Uterus (tissue), 4 donors: ENCODE results near the gene CATSPERZ. TPM values are rescaled to one million over a fixed set of nuclear protein-coding genes. Genes with fewer than 3 reads are reported as not detected.

ENCODE experiments used
- DNase-seq, 2 donors: peaks; one replicate each; pipeline ENCODE4 v3.0.0-alpha.2; 2019 to 2020
- H3K27ac ChIP-seq, 2 donors: fragments of 200-600 bp; sonication (generic); 1 replicate in 1 of 2; 2 replicates in 1 of 2; pipeline ENCODE4 v1.5.1; 2016 to 2018
- H3K27me3 ChIP-seq, 2 donors: fragments of 200-600 bp; sonication (generic); one replicate each; pipeline ENCODE4 v1.5.1; 2018 to 2019; ENCODE audit warnings: control low read depth in 1 of 2
- H3K36me3 ChIP-seq, 2 donors: fragments of 200-600 bp; sonication (generic); one replicate each; pipeline ENCODE4 v1.5.1; 2019; ENCODE audit warnings: control low read depth in 1 of 2
- H3K4me1 ChIP-seq, 2 donors: fragments of 200-600 bp; sonication (generic); one replicate each; pipeline ENCODE4 v1.5.1; 2018 to 2019; ENCODE audit warnings: control low read depth in 1 of 2
- H3K4me3 ChIP-seq, 2 donors: fragments of 200-600 bp; sonication (generic); 1 replicate in 1 of 2; 2 replicates in 1 of 2; pipeline ENCODE4 v1.5.1; 2018 to 2019; ENCODE audit warnings: mild to moderate bottlenecking in 1 of 2
- H3K9me3 ChIP-seq, 2 donors: fragments of 200-600 bp; sonication (generic); one replicate each; pipeline ENCODE4 v1.5.1; 2019; ENCODE audit warnings: control low read depth in 1 of 2
- POLR2A ChIP-seq, 2 donors: fragments of 450-650 bp; IDR thresholded peaks; one replicate each; pipeline ENCODE4 v1.6.1; 2016; ENCODE audit warnings: antibody characterized with exemption in 2 of 2, mild to moderate bottlenecking in 1 of 2, moderate library complexity in 1 of 2
- intact Hi-C: fragments of 100-400 bp; cut with DNase I; formaldehyde crosslinking; loops from one replicate; pipeline ENCODE4 v1.15.1; 2023; ENCODE audit warnings: low total_unique reads
- total RNA-seq, 4 donors: library from RNA; depleted of rRNA in 3 of 4; stranded (reverse); fragments of >200 nt in 3 of 4; gene quantifications; one replicate each; pipeline versions ENCODE4 v1.1.0 to v1.2.4, GENCODE V29; 2014 to 2023
- TF ChIP-seq, protein P1 (sequence below), 4 experiments: fragments of 200-600 bp in 2 of 4; fragments of 450-650 bp in 2 of 4; sonication (generic) in 2 of 4; IDR thresholded peaks; one replicate each; pipeline ENCODE4 v1.5.1; 2016 to 2019; ENCODE audit warnings: antibody characterized with exemption in 4 of 4, mild to moderate bottlenecking in 2 of 4, moderate library complexity in 1 of 4
- donor health status: DM: yes; HTN: yes; CAD: no.

Gene CATSPERZ
- total RNA-seq, 4 donors from 2014 or later: not detected

GRCh38 chr11:64267207-64267945 lies 32.8 kb upstream of the CATSPERZ start:
- TF ChIP-seq, protein P1, sequence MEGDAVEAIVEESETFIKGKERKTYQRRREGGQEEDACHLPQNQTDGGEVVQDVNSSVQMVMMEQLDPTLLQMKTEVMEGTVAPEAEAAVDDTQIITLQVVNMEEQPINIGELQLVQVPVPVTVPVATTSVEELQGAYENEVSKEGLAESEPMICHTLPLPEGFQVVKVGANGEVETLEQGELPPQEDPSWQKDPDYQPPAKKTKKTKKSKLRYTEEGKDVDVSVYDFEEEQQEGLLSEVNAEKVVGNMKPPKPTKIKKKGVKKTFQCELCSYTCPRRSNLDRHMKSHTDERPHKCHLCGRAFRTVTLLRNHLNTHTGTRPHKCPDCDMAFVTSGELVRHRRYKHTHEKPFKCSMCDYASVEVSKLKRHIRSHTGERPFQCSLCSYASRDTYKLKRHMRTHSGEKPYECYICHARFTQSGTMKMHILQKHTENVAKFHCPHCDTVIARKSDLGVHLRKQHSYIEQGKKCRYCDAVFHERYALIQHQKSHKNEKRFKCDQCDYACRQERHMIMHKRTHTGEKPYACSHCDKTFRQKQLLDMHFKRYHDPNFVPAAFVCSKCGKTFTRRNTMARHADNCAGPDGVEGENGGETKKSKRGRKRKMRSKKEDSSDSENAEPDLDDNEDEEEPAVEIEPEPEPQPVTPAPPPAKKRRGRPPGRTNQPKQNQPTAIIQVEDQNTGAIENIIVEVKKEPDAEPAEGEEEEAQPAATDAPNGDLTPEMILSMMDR (IDR thresholded peaks at IDR 0.05): no peak
- no peak for TF ChIP-seq POLR2A (IDR thresholded peaks at IDR 0.05)
- H3K9me3 ChIP-seq: no peaks in the 10 kb centered on the region
- H3K27ac ChIP-seq: peak overlapping the region; percentile 91 to 97
- no peaks in the 10 kb centered on the region for H3K36me3 ChIP-seq
- no peak for DNase-seq
- peaks cover 0 to 11% of the 10 kb centered on the region in 2 donors for H3K4me1 ChIP-seq
- intact Hi-C loops: no loop called here
- no peak overlapping the region for H3K4me3 ChIP-seq
- H3K27me3 ChIP-seq: no peaks in the 10 kb centered on the region

DNA sequence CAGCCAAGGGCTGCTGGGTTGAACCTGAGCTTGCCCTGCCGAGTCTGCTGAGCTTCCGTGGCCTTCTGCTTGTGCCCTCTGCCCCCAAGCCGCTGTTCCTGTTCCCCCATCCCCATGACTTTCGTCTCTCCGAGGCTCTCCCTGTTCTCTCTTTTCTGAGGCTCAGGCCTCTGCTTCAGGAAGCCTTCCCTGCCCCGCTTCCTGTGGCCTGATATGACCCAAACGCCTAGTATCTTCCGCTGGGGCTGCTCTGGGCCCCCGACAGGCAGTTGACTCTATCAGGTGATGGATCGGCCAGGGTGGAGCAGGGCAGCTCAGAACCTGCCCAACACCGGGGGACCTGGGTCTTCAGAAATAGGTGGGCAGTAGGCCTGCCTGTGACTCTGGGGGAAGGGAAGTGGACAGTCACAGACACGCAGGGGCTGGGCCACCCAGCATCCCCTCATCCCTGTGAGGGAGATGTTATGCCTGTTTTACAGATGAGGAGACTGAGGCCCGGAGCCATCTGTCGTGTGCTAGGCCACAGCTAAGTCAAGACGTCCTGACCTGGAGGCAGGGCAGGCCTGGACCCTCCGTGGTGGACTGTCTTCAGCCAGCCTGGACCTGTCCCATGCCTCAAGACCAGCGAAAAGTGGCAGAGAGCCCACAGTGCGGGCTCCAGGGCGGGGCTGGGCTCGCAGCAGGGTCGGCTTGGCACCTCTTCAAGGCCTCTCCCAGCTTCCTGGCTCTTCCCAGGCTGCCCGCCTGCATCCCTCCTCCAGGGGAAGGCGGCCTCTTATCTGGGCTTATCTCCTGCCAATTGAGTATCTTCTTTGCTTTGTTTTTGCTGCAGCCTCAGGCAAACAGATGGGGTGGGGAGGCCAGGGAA lies 31.9 kb upstream of the CATSPERZ start:
- no peaks in the 10 kb centered on the region for H3K27me3 ChIP-seq
- H3K9me3 ChIP-seq: no peaks in the 10 kb centered on the region
- peaks cover 0 to 11% of the 10 kb centered on the region in 2 donors for H3K4me1 ChIP-seq
- H3K4me3 ChIP-seq: peak overlapping the region; percentile 63 to 75
- H3K36me3 ChIP-seq: no peaks in the 10 kb centered on the region
- peak; percentile 75 to 79 for DNase-seq
- intact Hi-C loops: no loop called here
- TF ChIP-seq POLR2A (IDR thresholded peaks at IDR 0.05): no peak
- TF ChIP-seq, protein P1 (IDR thresholded peaks at IDR 0.05): peak in 1 of 4 experiments; percentile 32
- peak overlapping the region; percentile 91 to 97 for H3K27ac ChIP-seq

GRCh38 chr11:64268893-64269539 lies 31.1 kb upstream of the CATSPERZ start:
- Histone ChIP-seq H3K27me3 (no peaks in the 10 kb centered on the region), H3K9me3 (no peaks in the 10 kb centered on the region), H3K36me3 (no peaks in the 10 kb centered on the region), H3K4me3 (peak overlapping the region; percentile 63 to 75), H3K27ac (peak overlapping the region; percentile 91 to 97), H3K4me1 (peaks cover 0 to 11% of the 10 kb centered on the region in 2 donors)
- DNase-seq: peak; percentile 71 to 77
- intact Hi-C loops: no loop called here
- TF ChIP-seq, protein P1 (IDR thresholded peaks at IDR 0.05): no peak
- peak in 1 of 2 donors; percentile 28 for TF ChIP-seq POLR2A (IDR thresholded peaks at IDR 0.05)

DNA sequence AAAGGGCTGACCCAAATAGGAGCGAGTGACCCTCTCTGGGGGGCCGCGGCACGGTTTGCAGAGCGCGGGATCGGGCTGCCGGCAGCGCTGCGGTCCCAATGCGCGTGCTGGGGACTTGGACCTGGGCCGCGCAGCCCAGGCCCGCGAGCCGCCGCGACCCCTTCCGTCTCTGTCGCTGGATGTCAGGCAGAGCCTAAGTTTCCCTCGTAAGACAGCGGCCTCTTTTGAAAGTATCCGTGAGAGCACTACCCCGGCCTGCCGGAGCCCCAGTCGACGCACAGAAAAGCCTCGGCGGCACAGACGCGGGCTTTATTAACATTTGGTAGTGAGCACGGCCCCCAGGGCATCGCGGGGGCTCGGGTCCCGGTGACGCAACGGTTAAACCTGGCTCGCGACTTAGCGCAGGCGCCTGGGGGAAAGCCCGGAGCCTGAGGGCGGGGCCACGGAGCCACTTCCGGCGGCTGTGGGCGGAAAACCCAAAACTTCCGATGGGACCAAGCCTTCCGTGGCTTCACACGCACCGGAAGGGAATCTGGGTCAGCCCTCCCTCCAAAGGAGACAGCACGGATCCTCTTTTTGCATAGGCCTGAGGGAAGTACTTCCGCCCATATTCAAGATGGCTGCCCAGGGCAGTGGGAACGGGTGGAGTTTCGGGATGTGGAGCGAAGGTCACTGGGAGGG lies 30.5 kb upstream of the CATSPERZ start:
- intact Hi-C loops: no loop called here
- peak overlapping the region; percentile 91 to 97 for H3K27ac ChIP-seq
- no peaks in the 10 kb centered on the region for H3K27me3 ChIP-seq
- peaks cover 0 to 11% of the 10 kb centered on the region in 2 donors for H3K4me1 ChIP-seq
- H3K4me3 ChIP-seq: peak overlapping the region; percentile 71 to 75
- H3K36me3 ChIP-seq: no peaks in the 10 kb centered on the region
- no peaks in the 10 kb centered on the region for H3K9me3 ChIP-seq
- TF ChIP-seq POLR2A (IDR thresholded peaks at IDR 0.05): peak; percentile 9 to 58
- TF ChIP-seq, protein P1 (IDR thresholded peaks at IDR 0.05): peak in 2 of 4 experiments; percentile 29 to 38
- DNase-seq: peak; percentile 98 to 99
